A549 treated with ZK216348 at 1 μM for 4 hours (cell line): ENCODE measurements around the gene VRTN. TPM values are rescaled to one million over a fixed set of nuclear protein-coding genes. Genes with fewer than 3 reads are reported as not detected.

ENCODE experiments used
- total RNA-seq: library from RNA; stranded (reverse); fragments of 200-300 nt; extraction: Qiagen RNA extraction; gene quantifications from 5 replicates; pipeline ENCODE4 v1.2.3, GENCODE V29; 2022; ENCODE audit warnings: low read depth

Gene VRTN, protein sequence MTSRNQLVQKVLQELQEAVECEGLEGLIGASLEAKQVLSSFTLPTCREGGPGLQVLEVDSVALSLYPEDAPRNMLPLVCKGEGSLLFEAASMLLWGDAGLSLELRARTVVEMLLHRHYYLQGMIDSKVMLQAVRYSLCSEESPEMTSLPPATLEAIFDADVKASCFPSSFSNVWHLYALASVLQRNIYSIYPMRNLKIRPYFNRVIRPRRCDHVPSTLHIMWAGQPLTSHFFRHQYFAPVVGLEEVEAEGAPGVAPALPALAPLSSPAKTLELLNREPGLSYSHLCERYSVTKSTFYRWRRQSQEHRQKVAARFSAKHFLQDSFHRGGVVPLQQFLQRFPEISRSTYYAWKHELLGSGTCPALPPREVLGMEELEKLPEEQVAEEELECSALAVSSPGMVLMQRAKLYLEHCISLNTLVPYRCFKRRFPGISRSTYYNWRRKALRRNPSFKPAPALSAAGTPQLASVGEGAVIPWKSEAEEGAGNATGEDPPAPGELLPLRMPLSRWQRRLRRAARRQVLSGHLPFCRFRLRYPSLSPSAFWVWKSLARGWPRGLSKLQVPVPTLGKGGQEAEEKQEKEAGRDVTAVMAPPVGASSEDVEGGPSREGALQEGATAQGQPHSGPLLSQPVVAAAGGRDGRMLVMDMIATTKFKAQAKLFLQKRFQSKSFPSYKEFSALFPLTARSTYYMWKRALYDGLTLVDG
- not detected in 5 replicates for total RNA-seq

DNA sequence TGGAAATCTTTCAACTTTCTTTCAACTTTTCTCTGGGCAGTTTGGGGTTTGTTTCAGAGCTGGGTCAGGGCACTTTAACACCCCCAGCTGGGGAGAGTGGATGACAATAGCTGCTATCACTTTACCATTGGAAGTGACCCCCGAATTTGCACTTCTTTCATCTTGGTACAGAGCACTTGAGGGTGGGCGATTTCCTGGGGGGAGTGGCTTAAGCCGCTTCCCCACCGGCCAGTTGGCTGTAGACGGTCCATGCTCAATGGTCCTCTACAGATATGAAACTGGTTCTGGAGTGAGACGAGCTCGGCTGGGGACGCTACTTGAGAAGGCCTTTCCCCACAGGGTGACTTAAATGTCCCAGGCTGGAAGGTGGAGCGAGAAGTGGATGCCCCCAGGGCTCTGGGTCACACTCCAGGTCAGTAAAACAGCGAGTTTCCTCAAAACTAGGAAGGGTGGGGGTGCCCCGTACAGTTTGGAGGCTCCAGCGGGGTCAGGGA, at the start of gene VRTN:
Gene VRTN, plus strand, starts transcription at position 231 of the 494 bp plus-strand sequence. CDS start 8,313 bp downstream, outside the sequence.

DNA sequence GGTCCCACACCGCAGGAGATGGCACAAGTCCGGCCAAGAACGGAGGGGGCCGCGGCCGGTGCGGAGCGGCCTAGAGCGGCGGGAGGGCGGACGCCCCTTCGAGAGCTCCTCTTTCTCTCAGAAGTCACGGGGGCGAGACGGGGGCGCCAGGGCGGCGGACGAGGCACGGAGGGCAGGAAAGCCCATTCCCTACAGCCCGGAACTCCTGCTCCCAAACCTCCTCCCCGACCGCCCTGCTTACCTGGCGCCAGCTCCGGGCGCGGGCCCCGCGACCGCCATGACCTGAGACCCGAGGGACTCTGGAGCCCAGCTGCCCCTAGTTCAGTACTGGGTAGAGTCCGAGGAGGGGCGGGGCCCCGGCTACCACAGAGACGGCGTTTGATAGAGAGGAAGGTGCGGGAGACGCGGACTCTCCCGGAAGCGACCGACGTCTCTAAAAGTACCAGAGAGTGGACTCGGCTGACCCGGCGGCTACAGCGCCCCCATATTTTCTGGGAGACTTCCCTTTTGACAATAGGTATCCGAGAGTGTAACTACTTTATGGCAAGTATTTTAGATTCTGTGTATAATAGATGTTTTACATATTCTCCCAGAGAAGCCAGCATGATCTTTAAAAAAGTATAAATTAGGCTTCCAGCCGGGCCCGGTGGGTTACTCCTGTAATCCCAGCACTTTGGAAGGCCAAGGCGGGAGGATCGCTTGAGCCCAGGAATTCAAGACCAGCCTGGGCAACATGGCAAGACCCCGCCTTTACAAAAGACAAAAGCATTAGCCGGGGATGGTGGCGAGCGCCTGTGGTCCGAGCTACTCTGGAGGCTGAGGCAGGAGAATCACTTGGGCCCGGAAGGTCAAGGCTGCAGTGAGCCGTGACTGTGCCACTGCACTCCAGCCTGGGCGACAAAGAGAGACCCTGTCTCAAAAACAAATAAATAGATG, 45.4 kb upstream of the VRTN start, which contains the start of gene ABCD4:
Gene ABCD4, minus strand, starts transcription at position 301 of the 936 bp plus-strand sequence. Its CDS starts 22 bp downstream, at position 279.

Other genes starting within 250 kb of the VRTN start
- gene VSX2, start 109.0 kb upstream of the VRTN start, total RNA-seq: not detected in 5 replicates
- 23.6 to 39.5 TPM (median 33.9 TPM) in 5 replicates for gene ABCD4, start 45.5 kb upstream of the VRTN start, total RNA-seq
- gene SYNDIG1L, start 77.7 kb downstream of the VRTN start, total RNA-seq: not detected in 5 replicates
- 214 to 262 TPM (median 229 TPM) in 5 replicates for gene NPC2, start 144.8 kb downstream of the VRTN start, total RNA-seq
- gene ISCA2, start 145.3 kb downstream of the VRTN start, total RNA-seq: 34.6 to 44.6 TPM (median 38.4 TPM) in 5 replicates